RPMI8226 (cell line): ENCODE results near the gene CADM4.

ENCODE experiments used
- DNase-seq: peaks from one replicate; pipeline ENCODE4 v3.0.0-alpha.2; 2015

The CADM4 gene

GRCh38 chr19:43578787-43579186 is 60.9 kb downstream of the CADM4 start:
- no peak for DNase-seq

DNA sequence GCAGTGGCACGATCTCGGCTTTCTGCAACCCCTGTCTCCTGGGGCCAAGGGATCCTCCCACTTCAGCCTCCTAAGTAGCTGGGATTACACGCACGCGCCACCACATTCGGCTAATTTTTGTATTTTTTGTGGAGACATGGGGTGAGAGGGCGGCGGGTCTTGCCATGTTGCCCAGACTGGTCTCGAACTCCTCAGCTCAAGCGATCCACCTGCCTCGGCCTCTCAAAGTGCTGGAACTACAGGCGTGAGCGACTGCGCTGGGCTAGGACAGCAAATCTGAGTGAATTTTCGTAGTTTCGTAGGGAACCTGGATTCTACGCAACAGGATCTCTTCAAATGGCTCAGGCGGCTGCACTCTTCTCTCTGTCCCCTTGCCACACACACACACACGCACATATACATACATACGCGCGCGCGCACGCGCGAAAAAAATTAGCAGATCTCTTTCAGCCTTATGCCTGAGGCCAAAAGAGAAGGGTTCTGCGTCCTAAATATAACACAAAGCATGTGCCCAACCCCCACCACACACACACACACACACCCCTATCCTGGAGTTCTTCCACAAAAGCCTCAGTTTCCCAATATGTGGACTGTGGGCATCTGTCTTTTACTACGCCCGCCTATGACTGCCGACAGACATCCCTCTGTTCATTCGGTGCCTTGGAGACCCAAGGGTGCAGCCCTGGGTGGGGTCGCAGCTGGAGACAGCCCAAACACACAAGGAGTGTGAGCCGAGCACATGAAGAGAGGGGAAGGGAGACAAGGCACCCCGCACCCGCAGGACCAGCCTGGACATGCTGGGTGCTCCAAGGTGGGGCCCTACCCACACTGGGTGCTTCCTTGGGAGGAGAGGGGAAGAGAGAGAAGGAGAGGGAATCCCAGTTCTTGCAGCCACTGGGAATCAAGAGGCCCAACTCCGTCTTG is 63.4 kb downstream of the CADM4 start:
- DNase-seq: no peak

- peak; percentile 96 for DNase-seq
These were observed 64.3 kb downstream of the CADM4 start, which contains the start of the genes PINLYP and XRCC1 for GRCh38 chr19:43575156-43575950. Gene PINLYP, plus strand, starts transcription at chr19:43575801. Its CDS starts 1,391 bp downstream, at chr19:43577192. Gene XRCC1, minus strand, starts transcription at chr19:43575527. Its CDS starts 69 bp downstream, at chr19:43575458.

DNA sequence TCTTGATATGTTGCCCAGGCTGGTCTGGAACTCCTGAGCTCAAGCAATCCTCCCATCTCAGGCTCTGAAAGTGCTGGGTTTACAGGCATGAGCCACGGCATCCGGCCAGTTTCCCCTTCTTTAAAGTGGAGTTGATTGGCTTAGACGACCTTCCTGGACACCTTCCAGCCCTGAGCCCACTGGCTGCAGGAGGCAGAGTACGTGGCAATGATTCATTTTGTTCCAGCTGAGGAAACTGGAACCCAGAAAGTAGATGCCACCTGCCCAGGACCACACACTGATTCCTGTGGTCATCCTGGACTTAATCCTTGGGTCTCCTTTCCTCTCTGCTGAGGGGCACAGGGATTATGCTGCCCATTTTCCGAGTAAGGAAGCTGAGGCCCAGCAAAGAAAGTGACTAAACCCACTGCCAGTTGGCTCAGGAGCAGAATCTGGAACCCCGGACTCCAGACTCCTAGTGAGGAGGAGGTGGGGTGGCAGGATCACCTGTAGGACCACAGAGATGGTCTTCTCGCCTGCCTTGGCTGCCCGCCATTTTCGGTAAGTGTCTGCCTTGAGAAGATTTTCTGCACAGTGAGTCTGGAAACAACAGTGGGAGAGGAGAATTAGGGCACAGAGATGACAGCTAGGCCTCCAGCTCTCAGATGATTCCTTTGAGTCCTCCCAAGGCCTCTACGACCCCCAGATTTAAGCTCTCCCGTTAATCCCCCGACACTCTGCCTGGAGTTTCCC is 65.1 kb downstream of the CADM4 start:
- DNase-seq: no peak
